OCI-LY7 (cell line): ENCODE data around the gene C1orf159. TPM values are rescaled to one million over a fixed set of nuclear protein-coding genes. Genes with fewer than 3 reads are reported as not detected.
"Not testable (repeated sequence)": the region's sequence is repeated elsewhere in the genome, so short reads cannot be mapped to it uniquely, and the experiment has no call there.

Experiments
- BruUV-seq: library from RNA; stranded (reverse); fragments of 400-500 nt; replicated peaks from 2 replicates; lab custom pipeline; 2021; lab: Mats Ljungman, UMichigan
- CTCF ChIA-PET: fragments of 300-600 bp; sonication (Branson Sonifier 250); formaldehyde crosslinking; loops from one replicate; lab custom pipeline; 2022; ENCODE audit warnings: antibody characterized with exemption; ENCODE audit not compliant: unreplicated experiment; lab: Charles Lee
- POLR2A ChIA-PET: fragments of 300-600 bp; sonication (Branson Sonifier 250); formaldehyde crosslinking; loops from one replicate; lab custom pipeline; 2022; ENCODE audit warnings: antibody characterized with exemption; lab: Charles Lee
- DNase-seq: peaks from one replicate; pipeline ENCODE4 v3.0.0-alpha.2; 2015; ENCODE audit warnings: low spot score
- H2AFZ ChIP-seq: fragments of 200-600 bp; sonication (generic), shearing (Covaris generic); 2 replicates; pipeline ENCODE4 v1.6.1; 2014; ENCODE audit warnings: mild to moderate bottlenecking, antibody characterized with exemption, low read length, moderate library complexity
- H3K27ac ChIP-seq: fragments of 200-600 bp; sonication (generic); 2 replicates; pipeline ENCODE4 v1.5.1; 2014; ENCODE audit warnings: mixed run types, low read depth, mild to moderate bottlenecking, moderate library complexity, low read length, inconsistent platforms; ENCODE audit not compliant: poor library complexity, severe bottlenecking
- H3K36me3 ChIP-seq: fragments of 200-600 bp; sonication (generic); 2 replicates; pipeline ENCODE4 v1.6.1; 2014; ENCODE audit warnings: mild to moderate bottlenecking, antibody characterized with exemption, low read length, moderate library complexity, mixed read lengths; ENCODE audit not compliant: insufficient read depth
- H3K4me1 ChIP-seq: fragments of 200-600 bp; sonication (generic); 2 replicates; pipeline ENCODE4 v1.5.1; 2014; ENCODE audit warnings: mild to moderate bottlenecking, low read length; ENCODE audit not compliant: insufficient read depth, poor library complexity, severe bottlenecking
- H3K4me2 ChIP-seq: fragments of 200-600 bp; sonication (generic); 2 replicates; pipeline ENCODE4 v1.6.1; 2014; ENCODE audit warnings: mild to moderate bottlenecking, low read length
- H3K4me3 ChIP-seq: fragments of 200-600 bp; sonication (generic); 2 replicates; pipeline ENCODE4 v1.5.1; 2014; ENCODE audit warnings: mild to moderate bottlenecking, low read depth, low read length; ENCODE audit not compliant: poor library complexity, severe bottlenecking
- H3K79me2 ChIP-seq: fragments of 200-600 bp; sonication (generic); 2 replicates; pipeline ENCODE4 v1.6.1; 2016; ENCODE audit warnings: low read depth, mild to moderate bottlenecking, low read length, moderate library complexity, mixed read lengths; ENCODE audit not compliant: insufficient read depth
- H3K9me2 ChIP-seq: fragments of 200-600 bp; sonication (generic); 2 replicates; pipeline ENCODE4 v1.6.1; 2016; ENCODE audit warnings: mild to moderate bottlenecking, low read length, mixed read lengths; ENCODE audit not compliant: insufficient read depth
- H3K9me3 ChIP-seq: fragments of 200-600 bp; sonication (generic); 2 replicates; pipeline ENCODE4 v1.6.1; 2014; ENCODE audit warnings: mild to moderate bottlenecking, mixed run types, low read length, mixed read lengths
- H4K20me1 ChIP-seq: fragments of 200-600 bp; sonication (generic); 2 replicates; pipeline ENCODE4 v1.6.1; 2014; ENCODE audit warnings: mild to moderate bottlenecking, antibody characterized with exemption, low read length, moderate library complexity, mixed read lengths; ENCODE audit not compliant: insufficient read depth
- CTCF ChIP-seq: fragments of 200-600 bp; sonication (generic); conservative IDR thresholded peaks from 2 replicates; pipeline ENCODE4 v1.5.1; 2014; ENCODE audit warnings: mild to moderate bottlenecking, antibody characterized with exemption, low read length, moderate library complexity, mixed read lengths
- EZH2phosphoT487 ChIP-seq: fragments of 200-600 bp; sonication (generic); IDR thresholded peaks from 2 replicates; pipeline ENCODE4 v1.6.1; 2018; ENCODE audit warnings: low read depth, borderline replicate concordance, mild to moderate bottlenecking, mixed run types, antibody characterized with exemption, low read length, moderate library complexity, mixed read lengths
- intact Hi-C: fragments of 100-400 bp; cut with micrococcal nuclease; formaldehyde crosslinking; loops from one replicate; pipeline ENCODE4 v1.10.0; 2022; ENCODE audit not compliant: unreplicated experiment
- total RNA-seq, 2 experiments: library from RNA; depleted of rRNA in 1 of 2; stranded (reverse); fragments of >200 nt in 1 of 2; shearing (Covaris generic) in 1 of 2; gene quantifications; 2 replicates each; pipeline ENCODE4 v1.2.3, GENCODE V29; 2014 to 2022

Gene C1orf159
- total RNA-seq, 2 experiments from 2014 or later: 24.5 to 27.6 TPM

GRCh38 chr1:1143636-1144035 is 27.7 kb upstream of the C1orf159 start:
- H3K4me3 ChIP-seq: no peak overlapping the region
- POLR2A ChIA-PET: interaction anchor here (0.8 kb wide), 1 partner anchor 14 kb away, joined by 3 read pairs; no protein-coding TSS in a partner anchor
- H3K9me3 ChIP-seq: no peaks in the 10 kb centered on the region
- CTCF ChIA-PET: no interaction called here
- no peak for TF ChIP-seq EZH2phosphoT487
- no peak for TF ChIP-seq CTCF
- intact Hi-C loops: no loop called here
- no peaks in the 10 kb centered on the region for H3K79me2 ChIP-seq
- peaks cover 19% of the 10 kb centered on the region for H3K4me1 ChIP-seq
- H4K20me1 ChIP-seq: no peaks in the 10 kb centered on the region
- peak overlapping the region; percentile 64 for H3K27ac ChIP-seq
- peak overlapping the region; percentile 40; the same call in 1 of the 2 replicates for H3K4me2 ChIP-seq
- H3K9me2 ChIP-seq: no peaks in the 10 kb centered on the region
- peak overlapping the region; percentile 84; the same call in 1 of the 2 replicates for H2AFZ ChIP-seq
- no TSS peak for BruUV-seq
- DNase-seq: no peak
- H3K36me3 ChIP-seq: no peaks in the 10 kb centered on the region

GRCh38 chr1:1142844-1143243 is 27.0 kb upstream of the C1orf159 start:
- Histone ChIP-seq H3K36me3 (no peaks in the 10 kb centered on the region), H2AFZ (no peak overlapping the region), H4K20me1 (no peaks in the 10 kb centered on the region), H3K9me3 (no peaks in the 10 kb centered on the region), H3K4me1 (peaks cover 19% of the 10 kb centered on the region), H3K9me2 (no peaks in the 10 kb centered on the region), H3K79me2 (no peaks in the 10 kb centered on the region), H3K4me3 (no peak overlapping the region), H3K27ac (no peak overlapping the region), H3K4me2 (no peak overlapping the region)
- ChIA-PET POLR2A (no interaction called here), CTCF (no interaction called here)
- intact Hi-C loops: no loop called here
- TF ChIP-seq EZH2phosphoT487 (no peak), CTCF (no peak)
- no TSS peak for BruUV-seq
- no peak for DNase-seq

- H2AFZ ChIP-seq, DNase-seq, H4K20me1 ChIP-seq, H3K9me3 ChIP-seq, H3K79me2 ChIP-seq, intact Hi-C loops, CTCF ChIA-PET, POLR2A ChIA-PET, H3K27ac ChIP-seq, H3K4me2 ChIP-seq, H3K36me3 ChIP-seq, BruUV-seq, H3K4me3 ChIP-seq, H3K9me2 ChIP-seq: not testable (repeated sequence)
- H3K4me1 ChIP-seq: peaks cover 24% of the 10 kb centered on the region
Measured at GRCh38 chr1:1142352-1142751, 26.5 kb upstream of the C1orf159 start.
